Panc1 (cell line): ENCODE results near the gene PBX1. TPM values are rescaled to one million over a fixed set of nuclear protein-coding genes. Genes with fewer than 3 reads are reported as not detected.

Experiments used
- ATAC-seq: fragments of 200-7000 bp; cut with Tn5 transposase; 2 replicates; pipeline ENCODE4 v1.9.1; 2020; ENCODE audit warnings: mild to moderate bottlenecking, moderate library complexity
- BruUV-seq: library from RNA; stranded (reverse); fragments of 400-500 nt; replicated peaks from 2 replicates; lab custom pipeline; 2021; lab: Mats Ljungman, UMichigan
- CTCF ChIA-PET: fragments of 300-600 bp; sonication (Branson Sonifier 250); formaldehyde crosslinking; loops from one replicate; lab custom pipeline; 2022; ENCODE audit warnings: antibody characterized with exemption; lab: Charles Lee
- POLR2A ChIA-PET: fragments of 300-600 bp; sonication (Branson Sonifier 250); formaldehyde crosslinking; loops from one replicate; lab custom pipeline; 2022; ENCODE audit warnings: antibody characterized with exemption; lab: Charles Lee
- DNase-seq: peaks from one replicate; pipeline ENCODE4 v3.0.0-alpha.2; 2010; ENCODE audit warnings: low read depth, low spot score
- H3K27ac ChIP-seq: 2 replicates; pipeline ENCODE4 v1.5.1; 2011; ENCODE audit warnings: mild to moderate bottlenecking, low read length, inconsistent platforms
- H3K27me3 ChIP-seq: fragments of 200-500 bp; sonication (Bioruptor generic); 2 replicates; pipeline ENCODE4 v1.6.0; 2014; ENCODE audit warnings: low read length, inconsistent platforms; ENCODE audit not compliant: control insufficient read depth, insufficient read depth
- H3K36me3 ChIP-seq: fragments of 200-500 bp; sonication (Bioruptor generic); 2 replicates; pipeline ENCODE4 v1.5.1; 2014; ENCODE audit warnings: inconsistent platforms, mild to moderate bottlenecking, low read length, moderate library complexity; ENCODE audit not compliant: control insufficient read depth, insufficient read depth
- H3K4me1 ChIP-seq: 2 replicates; pipeline ENCODE4 v1.5.1; 2011; ENCODE audit warnings: inconsistent platforms, mild to moderate bottlenecking, low read length, moderate library complexity; ENCODE audit not compliant: control insufficient read depth, insufficient read depth
- H3K4me3 ChIP-seq, 2 experiments: 2 replicates each; pipeline ENCODE4 v1.5.1; 2011 to 2012; ENCODE audit warnings: low read depth in 2 of 2, low read length in 2 of 2, mild to moderate bottlenecking in 2 of 2, inconsistent platforms in 1 of 2, moderate library complexity in 1 of 2
- H3K9me3 ChIP-seq: fragments of 200-500 bp; sonication (Bioruptor generic); 2 replicates; pipeline ENCODE4 v1.5.1; 2014; ENCODE audit warnings: low read depth, mild to moderate bottlenecking, inconsistent platforms, low read length, moderate library complexity; ENCODE audit not compliant: control insufficient read depth, insufficient read depth
- CTCF ChIP-seq: fragments of 450-650 bp; IDR thresholded peaks from 2 replicates; pipeline ENCODE4 v1.5.1; 2017; ENCODE audit warnings: mild to moderate bottlenecking
- POLR2AphosphoS5 ChIP-seq: IDR thresholded peaks from 2 replicates; pipeline ENCODE4 v1.6.1; 2012; ENCODE audit warnings: mild to moderate bottlenecking, low read depth, low read length, moderate library complexity
- REST ChIP-seq, 2 experiments: IDR thresholded peaks; 2 replicates each; pipeline ENCODE4 v1.6.1; 2011 to 2012; ENCODE audit warnings: low read depth in 2 of 2, control low read depth in 1 of 2, low read length in 1 of 2, mild to moderate bottlenecking in 1 of 2, moderate library complexity in 1 of 2; ENCODE audit not compliant: insufficient read depth in 1 of 2
- SIN3A ChIP-seq: IDR thresholded peaks from 2 replicates; pipeline ENCODE4 v1.6.1; 2012; ENCODE audit warnings: low read depth, mild to moderate bottlenecking, low read length, moderate library complexity, borderline replicate concordance; ENCODE audit not compliant: insufficient read depth
- TCF7L2 ChIP-seq: IDR thresholded peaks from 2 replicates; pipeline ENCODE4 v1.6.1; 2011; ENCODE audit warnings: mild to moderate bottlenecking, low read depth, low read length, inconsistent platforms
- in situ Hi-C: cut with HindIII; loops from 2 replicates; pipeline ENCODE4 v1.10.0; 2016; ENCODE audit warnings: low sequenced_read_pairs, low pct_unique_long_range_greater_than_20kb
- intact Hi-C: fragments of 100-400 bp; cut with micrococcal nuclease; formaldehyde crosslinking; loops from one replicate; pipeline ENCODE4 v1.10.0; 2022; ENCODE audit not compliant: unreplicated experiment
- total RNA-seq: library from RNA; stranded (reverse); gene quantifications from one replicate; pipeline ENCODE4 v1.2.1, GENCODE V29; 2021; ENCODE audit not compliant: unreplicated experiment

The PBX1 gene
- total RNA-seq, 1 experiment from 2014 or later = 2.0 TPM

DNA sequence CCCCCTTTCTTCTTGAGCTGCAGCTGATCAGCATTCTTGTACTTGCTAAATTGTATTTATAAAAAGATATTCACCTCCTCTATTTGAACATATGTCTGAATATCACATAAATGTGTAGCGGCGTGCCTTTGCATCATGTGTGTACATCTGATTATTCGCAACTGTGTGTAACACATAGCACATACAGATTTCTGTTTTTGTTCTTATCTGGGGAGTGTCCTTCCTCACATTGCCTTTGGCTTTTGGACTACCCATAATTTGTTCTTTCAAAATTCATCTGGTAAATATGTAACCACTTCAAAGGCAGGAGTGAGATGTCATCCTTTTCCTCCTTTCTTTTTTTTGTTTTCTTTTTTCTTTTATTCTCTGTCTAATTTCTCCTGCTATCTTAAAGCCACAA lies 113.6 kb downstream of the PBX1 start:
- Histone ChIP-seq H3K4me1 (no peaks in the 10 kb centered on the region), H3K27me3 (no peaks in the 10 kb centered on the region), H3K27ac (no peak overlapping the region), H3K36me3 (no peaks in the 10 kb centered on the region), H3K4me3 (no peak overlapping the region), H3K9me3 (no peaks in the 10 kb centered on the region)
- BruUV-seq = no TSS peak
- TF ChIP-seq SIN3A (no peak), REST (IDR thresholded peaks at IDR 0.05; ENCODE audit: insufficient read depth in 1 of 2, low read depth in 2 of 2, low read length in 1 of 2) (no peak), CTCF (no peak), TCF7L2 (no peak), POLR2AphosphoS5 (no peak)
- no peak for ATAC-seq
- intact Hi-C loops (no loop called here), in situ Hi-C loops (no loop called here)
- POLR2A ChIA-PET = no interaction called here
- CTCF ChIA-PET = no interaction called here
- no peak for DNase-seq

GRCh38 chr1:164673584-164674214 lies 114.7 kb downstream of the PBX1 start:
- no peaks in the 10 kb centered on the region for H3K9me3 ChIP-seq
- no peaks in the 10 kb centered on the region for H3K27me3 ChIP-seq
- H3K36me3 ChIP-seq = no peaks in the 10 kb centered on the region
- no peaks in the 10 kb centered on the region for H3K4me1 ChIP-seq
- TF ChIP-seq TCF7L2 = no peak
- TF ChIP-seq REST (IDR thresholded peaks at IDR 0.05; ENCODE audit: insufficient read depth in 1 of 2, low read depth in 2 of 2, low read length in 1 of 2) = no peak
- TF ChIP-seq CTCF = peak; percentile 73
- TF ChIP-seq POLR2AphosphoS5 = no peak
- TF ChIP-seq SIN3A = no peak
- DNase-seq = no peak
- POLR2A ChIA-PET = no interaction called here
- intact Hi-C loops (no loop called here), in situ Hi-C loops (no loop called here)
- no peak overlapping the region for H3K27ac ChIP-seq
- no TSS peak for BruUV-seq
- ATAC-seq = no peak
- CTCF ChIA-PET = interaction anchor here (0.6 kb wide), 1 partner anchor 28 kb away, joined by 3 read pairs; no protein-coding TSS in a partner anchor
- no peak overlapping the region for H3K4me3 ChIP-seq
